HG03097 (cell line): ENCODE measurements around the gene BPIFB1.

Experiments
- ATAC-seq: cut with Tn5 transposase; IDR thresholded peaks from one replicate; pipeline ENCODE4 v1.9.1; 2021; ENCODE audit not compliant: unreplicated experiment, low FRiP score

Gene BPIFB1

DNA sequence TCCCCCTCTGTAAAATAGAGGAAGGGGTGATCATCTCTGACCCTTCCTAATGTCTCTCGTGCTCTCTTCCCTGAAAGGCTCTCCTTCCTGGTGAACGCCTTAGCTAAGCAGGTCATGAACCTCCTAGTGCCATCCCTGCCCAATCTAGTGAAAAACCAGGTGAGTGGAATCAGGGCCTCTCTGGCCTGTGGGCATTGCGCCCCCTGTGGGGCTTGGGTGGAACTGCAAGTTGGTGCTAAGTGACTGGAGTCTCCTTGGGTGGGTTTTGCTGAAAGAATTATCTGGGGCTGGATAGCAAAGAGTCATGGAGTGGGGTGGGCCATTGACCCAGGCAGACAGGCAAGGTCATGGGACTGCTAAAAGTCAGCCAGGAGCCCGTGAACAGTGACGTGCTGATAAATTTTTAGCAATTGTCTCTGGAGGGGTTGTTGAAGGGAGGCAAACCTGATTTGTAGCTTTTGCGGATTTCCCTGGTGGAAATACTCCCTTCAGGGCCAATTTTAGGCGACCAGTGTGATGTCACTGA is 8.9 kb downstream of the BPIFB1 start:
- ATAC-seq: no peak

DNA sequence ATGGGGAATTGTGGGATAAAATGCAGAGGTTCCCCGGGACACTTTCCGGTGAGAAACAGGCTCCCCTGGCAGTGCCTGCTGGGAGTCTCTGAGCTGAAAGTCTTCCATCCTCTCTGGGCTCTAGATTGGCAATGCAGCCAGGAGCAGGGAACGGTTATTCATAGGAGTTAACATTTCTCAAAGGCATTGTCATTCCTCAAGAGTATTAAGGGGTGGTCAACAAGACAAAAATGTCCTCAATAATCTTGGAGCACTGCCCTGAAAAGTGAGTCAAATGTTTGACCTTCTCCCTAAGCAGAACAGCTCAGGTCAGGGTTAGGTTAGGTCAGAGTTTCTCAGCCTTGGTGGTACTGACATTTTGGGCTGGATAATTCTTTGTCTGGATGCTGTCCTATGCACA is 13.2 kb downstream of the BPIFB1 start:
- no peak for ATAC-seq

GRCh38 chr20:33298391-33298790 is 15.4 kb downstream of the BPIFB1 start:
- no peak for ATAC-seq

- no peak for ATAC-seq
Observed at GRCh38 chr20:33299111-33299603, 16.1 kb downstream of the BPIFB1 start.

DNA sequence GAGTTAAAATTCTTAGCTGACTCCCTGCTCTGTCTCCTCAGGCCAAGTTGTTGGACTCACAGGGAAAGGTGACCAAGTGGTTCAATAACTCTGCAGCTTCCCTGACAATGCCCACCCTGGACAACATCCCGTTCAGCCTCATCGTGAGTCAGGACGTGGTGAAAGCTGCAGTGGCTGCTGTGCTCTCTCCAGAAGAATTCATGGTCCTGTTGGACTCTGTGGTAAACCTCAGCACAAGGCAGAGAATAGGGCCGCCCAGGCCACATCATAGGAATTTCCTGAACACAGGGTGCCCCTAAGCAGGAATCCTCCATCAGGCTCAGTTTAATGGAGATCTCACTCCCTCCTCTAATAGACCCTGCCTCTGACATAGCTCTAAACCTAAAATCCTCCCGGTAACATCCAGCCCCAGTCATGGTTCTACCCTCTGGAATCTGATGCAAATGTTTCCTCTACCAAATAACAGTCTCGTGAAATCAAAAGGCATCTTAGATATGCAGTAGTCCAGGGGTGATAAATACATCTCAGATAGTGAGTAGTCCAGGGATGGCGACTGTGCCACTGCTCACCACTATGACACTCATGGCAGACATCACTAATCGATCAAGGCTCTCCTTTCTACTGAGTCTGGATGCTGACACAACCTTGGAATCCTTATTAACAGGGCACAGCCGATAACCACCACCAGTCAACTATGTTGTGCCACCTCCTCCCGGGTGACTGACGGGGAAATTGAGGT is 18.3 kb downstream of the BPIFB1 start:
- ATAC-seq: no peak

DNA sequence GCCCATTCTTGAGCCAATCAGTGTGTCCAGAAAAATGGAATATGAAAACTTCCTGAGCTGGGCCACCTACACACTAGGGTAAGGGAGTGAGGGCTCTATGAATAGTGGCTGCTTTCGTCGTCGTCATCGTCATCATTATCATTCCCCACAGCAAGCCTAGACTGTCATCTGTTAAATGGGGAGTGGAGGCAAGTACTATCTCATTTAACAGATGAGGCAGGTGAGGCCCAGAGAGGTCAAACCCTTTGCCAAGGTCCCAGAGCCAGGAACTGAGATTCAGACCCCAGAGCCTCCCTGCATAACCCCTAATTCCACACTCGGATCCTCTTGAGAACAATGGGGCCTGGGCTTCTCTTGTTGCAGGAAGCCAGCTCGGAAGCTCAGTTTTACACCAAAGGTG is 20.6 kb downstream of the BPIFB1 start:
- ATAC-seq: no peak

GRCh38 chr20:33304046-33304445 is 21.0 kb downstream of the BPIFB1 start:
- no peak for ATAC-seq

- ATAC-seq: no peak
Observed at GRCh38 chr20:33305589-33306057, 22.6 kb downstream of the BPIFB1 start.

DNA sequence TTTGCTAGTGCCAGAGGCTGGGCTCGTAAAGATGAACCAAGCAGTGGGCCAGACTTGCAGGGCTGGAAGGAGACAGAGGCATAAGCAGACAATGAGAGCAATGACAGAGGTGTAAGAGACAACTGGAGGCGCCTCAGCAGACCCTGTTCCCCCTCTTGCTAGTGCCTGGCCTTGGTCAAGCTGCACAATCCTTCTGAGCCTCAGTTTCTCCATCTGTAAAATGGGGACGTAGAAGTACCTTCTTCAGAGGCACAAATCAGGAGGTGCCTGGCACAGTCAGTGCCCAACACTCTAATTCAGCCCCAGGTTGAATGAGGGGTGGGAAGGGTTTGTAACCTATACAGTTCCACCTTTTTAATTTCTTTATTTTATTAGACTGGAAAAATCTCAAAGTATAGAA is 23.2 kb downstream of the BPIFB1 start:
- ATAC-seq: no peak

GRCh38 chr20:33306807-33307206 is 23.8 kb downstream of the BPIFB1 start:
- no peak for ATAC-seq

GRCh38 chr20:33308668-33309067 is 25.7 kb downstream of the BPIFB1 start:
- no peak for ATAC-seq

DNA sequence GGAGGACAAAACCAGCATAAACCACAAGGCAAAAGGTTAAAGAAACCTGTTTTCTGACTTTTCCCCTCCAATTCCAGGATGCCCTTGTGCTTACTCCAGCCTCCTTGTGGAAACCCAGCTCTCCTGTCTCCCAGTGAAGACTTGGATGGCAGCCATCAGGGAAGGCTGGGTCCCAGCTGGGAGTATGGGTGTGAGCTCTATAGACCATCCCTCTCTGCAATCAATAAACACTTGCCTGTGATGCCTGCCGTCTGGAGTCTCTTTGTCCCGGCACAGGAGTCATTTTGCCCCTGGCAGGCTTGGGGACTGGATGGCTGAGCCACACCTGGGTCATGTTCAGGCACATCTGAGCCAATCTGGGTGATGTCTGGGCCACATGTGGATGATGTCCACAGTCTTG is 26.6 kb downstream of the BPIFB1 start:
- no peak for ATAC-seq

DNA sequence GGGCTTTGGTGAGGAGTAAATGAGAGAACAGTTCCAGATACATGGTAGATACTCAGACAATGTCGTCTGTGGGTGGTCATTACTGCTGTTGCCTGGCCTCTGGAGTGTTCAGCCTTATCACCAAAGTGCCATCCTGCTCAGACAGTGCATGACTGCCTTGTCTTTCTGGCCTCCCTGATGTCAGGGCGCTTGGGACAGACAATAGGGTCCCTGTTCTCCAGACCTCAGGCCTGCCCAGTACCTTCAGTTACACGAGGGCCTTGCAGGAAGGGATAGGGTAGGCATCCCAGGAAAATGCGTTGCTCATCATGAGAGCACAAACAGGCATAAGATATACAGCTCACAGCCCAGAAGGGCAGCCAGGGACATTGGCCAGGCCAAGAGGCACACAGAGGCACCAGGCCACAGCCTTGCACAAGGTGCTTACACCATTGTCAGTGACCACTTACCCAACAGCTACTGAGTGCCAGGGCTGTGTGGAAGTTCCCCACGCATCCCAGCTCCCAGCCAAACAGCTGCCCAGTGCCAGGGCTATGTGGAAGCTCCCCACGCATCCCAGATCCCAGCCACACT is 27.4 kb downstream of the BPIFB1 start:
- ATAC-seq: no peak

DNA sequence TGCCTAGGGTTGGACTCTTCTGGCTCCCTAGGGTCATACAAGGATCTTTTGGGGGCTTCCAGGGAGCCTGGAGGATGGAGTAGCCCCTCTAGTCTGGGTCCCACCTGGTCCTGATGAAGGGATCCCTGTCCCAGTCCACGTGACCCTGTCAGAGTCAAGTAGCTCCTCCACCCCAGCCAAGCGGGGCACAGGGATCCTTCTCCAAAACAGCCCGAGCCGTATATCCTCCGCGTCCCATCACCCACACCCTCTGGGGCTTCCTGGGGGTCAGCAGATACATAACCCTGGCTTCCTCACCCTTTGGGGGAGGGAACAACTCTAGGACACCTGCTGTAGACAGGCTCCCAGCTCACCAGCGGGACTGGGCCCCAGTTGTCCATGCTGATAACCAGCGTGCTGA is 28.0 kb downstream of the BPIFB1 start:
- no peak for ATAC-seq

DNA sequence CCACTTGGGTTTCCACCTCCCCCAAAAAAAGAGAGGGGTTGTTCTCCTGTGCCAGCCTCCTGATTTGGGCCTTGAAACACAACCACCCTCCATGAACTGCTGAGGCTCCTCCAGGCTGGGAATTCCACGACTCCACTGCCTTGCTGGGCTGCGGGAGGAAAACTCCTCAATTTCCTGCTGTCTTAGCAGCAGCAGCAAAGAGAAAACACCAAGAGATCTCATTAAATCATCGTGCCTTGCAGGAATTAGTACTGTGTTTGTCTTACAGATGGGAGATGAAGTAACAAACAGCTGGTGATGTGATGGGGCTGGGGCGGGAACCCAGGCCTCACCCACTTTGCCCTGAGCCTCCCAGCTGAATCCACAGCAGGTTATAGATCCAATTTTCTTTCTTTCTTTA is 29.0 kb downstream of the BPIFB1 start:
- ATAC-seq: no peak

GRCh38 chr20:33312583-33312982 is 29.6 kb downstream of the BPIFB1 start:
- ATAC-seq: no peak

DNA sequence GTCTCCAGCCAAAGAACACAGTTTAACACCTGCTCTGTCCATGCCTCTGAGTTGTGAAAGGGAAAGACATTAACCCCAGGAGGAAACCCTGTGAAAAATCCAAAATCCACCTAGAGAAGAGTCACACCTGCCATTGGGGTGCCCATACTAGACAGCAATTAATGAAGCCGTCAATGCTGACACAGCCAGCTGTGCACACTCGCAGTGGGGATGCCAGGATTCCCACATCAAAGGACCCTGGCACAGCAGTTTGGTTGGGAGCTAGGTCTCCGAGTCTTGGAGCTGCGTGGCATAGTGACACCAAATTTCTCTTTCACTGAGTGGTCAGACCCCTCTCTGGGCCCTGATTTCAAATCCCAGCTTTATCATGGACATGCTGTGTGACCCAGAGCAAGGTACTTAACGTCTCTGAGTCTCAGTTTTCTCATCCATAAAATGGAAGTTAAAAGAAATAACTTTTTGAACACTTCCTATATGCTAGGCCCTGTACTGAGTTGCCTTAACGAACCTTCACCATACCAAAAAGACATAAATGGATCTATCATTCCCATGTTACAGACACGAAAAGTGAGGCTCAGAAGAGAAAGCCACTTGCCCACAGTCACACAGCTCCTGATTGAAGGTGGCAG is 30.8 kb downstream of the BPIFB1 start:
- ATAC-seq: no peak

DNA sequence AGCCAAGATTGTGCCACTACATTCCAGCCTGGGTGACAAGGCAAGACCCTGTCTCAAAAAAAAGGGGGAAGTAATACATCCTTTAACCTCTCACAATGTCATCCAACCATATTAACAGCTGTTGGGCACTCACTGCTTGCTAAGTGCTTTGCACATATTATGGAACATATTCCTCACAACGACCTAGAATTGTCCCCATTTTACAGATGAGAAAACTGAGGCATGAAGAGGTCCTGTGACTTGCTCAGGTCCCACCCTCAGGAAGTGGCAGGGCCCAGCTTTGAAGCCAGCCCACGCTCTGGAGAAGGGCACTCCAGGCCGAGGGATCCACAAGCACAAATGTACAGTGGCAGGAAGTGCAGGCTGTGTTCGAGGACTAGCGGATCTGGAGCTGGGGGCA is 33.3 kb downstream of the BPIFB1 start:
- ATAC-seq: no peak

- ATAC-seq: no peak
Observed at GRCh38 chr20:33316958-33317357, 33.9 kb downstream of the BPIFB1 start.

GRCh38 chr20:33317424-33318095 is 34.5 kb downstream of the BPIFB1 start:
- no peak for ATAC-seq

DNA sequence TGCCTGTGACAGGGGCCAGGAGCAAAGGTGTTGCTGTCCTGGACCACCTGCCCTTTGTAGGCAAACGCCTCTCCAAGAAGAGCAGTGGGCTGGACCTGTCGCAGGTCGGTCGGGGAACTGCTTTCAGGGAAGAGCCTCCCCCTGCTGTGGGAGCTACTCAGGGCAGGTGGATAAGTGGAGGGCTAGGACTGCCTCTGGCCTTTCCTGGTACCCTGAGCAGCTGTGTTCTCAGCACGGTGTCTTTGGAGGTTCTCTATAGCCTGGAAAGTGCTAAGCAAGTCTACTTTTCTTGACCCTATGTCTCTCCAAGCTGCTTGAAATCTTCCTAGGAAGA is 35.0 kb downstream of the BPIFB1 start:
- ATAC-seq: no peak
